GM23248 (cell line): Measurements from ENCODE around the gene SPHKAP. TPM values are rescaled to one million over a fixed set of nuclear protein-coding genes. Genes with fewer than 3 reads are reported as not detected.

ENCODE experiments used
- DNase-seq: peaks from one replicate; pipeline ENCODE4 v3.0.0-alpha.2; 2015
- H2AFZ ChIP-seq: fragments of 200-600 bp; sonication (generic); 2 replicates; pipeline ENCODE4 v1.6.1; 2016; ENCODE audit warnings: antibody characterized with exemption
- H3F3A ChIP-seq: fragments of 200-600 bp; sonication (generic); 2 replicates; pipeline ENCODE4 v1.6.1; 2016; ENCODE audit warnings: mild to moderate bottlenecking, antibody characterized with exemption, mixed run types; ENCODE audit not compliant: insufficient read depth
- H3K27ac ChIP-seq: fragments of 200-600 bp; sonication (generic); 2 replicates; pipeline ENCODE4 v1.5.1; 2016; ENCODE audit warnings: mild to moderate bottlenecking
- H3K27me3 ChIP-seq: fragments of 200-600 bp; sonication (generic); replicated peaks from 2 replicates; pipeline ENCODE4 v1.6.1; 2016; ENCODE audit warnings: mild to moderate bottlenecking; ENCODE audit not compliant: insufficient read depth
- H3K36me3 ChIP-seq: fragments of 200-600 bp; sonication (generic); 2 replicates; pipeline ENCODE4 v1.6.1; 2016; ENCODE audit warnings: low read depth, mild to moderate bottlenecking
- H3K4me1 ChIP-seq: fragments of 200-600 bp; sonication (generic); 2 replicates; pipeline ENCODE4 v1.6.1; 2016; ENCODE audit warnings: mild to moderate bottlenecking; ENCODE audit not compliant: insufficient read depth
- H3K4me2 ChIP-seq: fragments of 200-600 bp; sonication (generic); one replicate; pipeline ENCODE4 v1.6.1; 2016; ENCODE audit warnings: mild to moderate bottlenecking; ENCODE audit not compliant: unreplicated experiment
- H3K4me3 ChIP-seq: fragments of 200-600 bp; sonication (generic); 2 replicates; pipeline ENCODE4 v1.5.1; 2016; ENCODE audit warnings: mild to moderate bottlenecking
- H3K79me2 ChIP-seq: fragments of 200-600 bp; sonication (generic); 2 replicates; pipeline ENCODE4 v1.6.1; 2016; ENCODE audit warnings: mild to moderate bottlenecking; ENCODE audit not compliant: insufficient read depth
- H3K9ac ChIP-seq: fragments of 200-600 bp; sonication (generic); 2 replicates; pipeline ENCODE4 v1.6.1; 2016; ENCODE audit warnings: mild to moderate bottlenecking
- H3K9me2 ChIP-seq: fragments of 200-600 bp; sonication (generic); 2 replicates; pipeline ENCODE4 v1.6.1; 2016; ENCODE audit warnings: mixed run types, mild to moderate bottlenecking, moderate library complexity; ENCODE audit not compliant: insufficient read depth
- H3K9me3 ChIP-seq: fragments of 200-600 bp; sonication (generic); one replicate; pipeline ENCODE4 v1.6.1; 2017; ENCODE audit warnings: low read depth
- H4K20me1 ChIP-seq: fragments of 200-600 bp; sonication (generic); 2 replicates; pipeline ENCODE4 v1.6.0; 2016; ENCODE audit not compliant: insufficient read depth
- EZH2 ChIP-seq: fragments of 200-600 bp; sonication (generic); IDR thresholded peaks from 2 replicates; pipeline ENCODE4 v1.6.1; 2018; ENCODE audit warnings: antibody characterized with exemption, mild to moderate bottlenecking; ENCODE audit not compliant: insufficient read depth, poor library complexity, severe bottlenecking
- EZH2phosphoT487 ChIP-seq: fragments of 200-600 bp; sonication (generic); IDR thresholded peaks from 2 replicates; pipeline ENCODE4 v1.6.1; 2018; ENCODE audit warnings: antibody characterized with exemption, moderate library complexity, mild to moderate bottlenecking, low read depth; ENCODE audit not compliant: insufficient read depth
- WGBS, 2 experiments: methylation state at CpG; one replicate each; pipeline ENCODE4 v1.1.6; 2015 to 2017; ENCODE audit warnings: low lambda C conversion rate in 2 of 2, low coverage in 1 of 2; ENCODE audit errors: missing lambda C conversion rate in 2 of 2; 5-methylcytosine and 5-hydroxymethylcytosine counted together
- in situ Hi-C: fragments of 300-500 bp; cut with MboI; formaldehyde crosslinking; loops from 2 replicates; pipeline ENCODE4 v1.15.0; 2020
- polyA plus RNA-seq: library from polyadenylated mRNA; unstranded; fragments of >200 nt; fragmentation: Nextera tagmentation; extraction: Ambion mirVana; gene quantifications from 2 replicates; pipeline ENCODE4 v1.2.1, GENCODE V29; 2016
- total RNA-seq: library from RNA; depleted of rRNA; stranded (reverse); fragments of >200 nt; shearing (Covaris generic); gene quantifications from 2 replicates; pipeline ENCODE4 v1.2.3, GENCODE V29; 2014

Gene SPHKAP
- total and polyA plus RNA-seq, 2 experiments from 2014 or later: 0.04 to 0.32 TPM

GRCh38 chr2:228015741-228016140 lies 165.7 kb downstream of the SPHKAP start:
- 57 to 65% methylated on average over 1 of the region's 1 CpG for WGBS, 2 experiments
- TF ChIP-seq EZH2 (no peak), EZH2phosphoT487 (no peak)

GRCh38 chr2:227996366-227996765 lies 185.1 kb downstream of the SPHKAP start:
- 11 to 21% methylated on average over 3 of the region's 3 CpGs for WGBS, 2 experiments

More at GRCh38 chr2:228015741-228016140, 165.7 kb downstream of the SPHKAP start:
- Histone ChIP-seq H3K36me3 (no peaks in the 10 kb centered on the region), H2AFZ (no peak overlapping the region), H3K9ac (no peak overlapping the region), H3K27ac (no peak overlapping the region), H3K9me2 (no peaks in the 10 kb centered on the region), H4K20me1 (no peaks in the 10 kb centered on the region), H3K79me2 (no peaks in the 10 kb centered on the region), H3K4me3 (no peak overlapping the region), H3K9me3 (no peaks in the 10 kb centered on the region), H3K4me1 (no peaks in the 10 kb centered on the region), H3K27me3 (no peaks in the 10 kb centered on the region), H3F3A (no peaks in the 10 kb centered on the region), H3K4me2 (no peak overlapping the region)
- no peak for DNase-seq
- in situ Hi-C loops: no loop called here

GRCh38 chr2:227990937-227991336 lies 190.6 kb downstream of the SPHKAP start:
- no peak for DNase-seq
- TF ChIP-seq EZH2phosphoT487: no peak
- TF ChIP-seq EZH2: no peak
- no peaks in the 10 kb centered on the region for H3K9me2 ChIP-seq
- no peaks in the 10 kb centered on the region for H3K9me3 ChIP-seq
- no peak overlapping the region for H3K4me2 ChIP-seq
- H3K79me2 ChIP-seq: no peaks in the 10 kb centered on the region
- H3F3A ChIP-seq: no peaks in the 10 kb centered on the region
- in situ Hi-C loops: no loop called here
- no peak overlapping the region for H3K9ac ChIP-seq
- 56 to 57% methylated on average over 4 of the region's 4 CpGs for WGBS, 2 experiments
- H3K27me3 ChIP-seq: no peaks in the 10 kb centered on the region
- H4K20me1 ChIP-seq: no peaks in the 10 kb centered on the region
- no peak overlapping the region for H2AFZ ChIP-seq
- no peaks in the 10 kb centered on the region for H3K36me3 ChIP-seq
- H3K4me3 ChIP-seq: no peak overlapping the region
- no peak overlapping the region for H3K27ac ChIP-seq
- H3K4me1 ChIP-seq: no peaks in the 10 kb centered on the region

More at GRCh38 chr2:227996366-227996765, 185.1 kb downstream of the SPHKAP start:
- Histone ChIP-seq H2AFZ (no peak overlapping the region), H3F3A (no peaks in the 10 kb centered on the region), H3K27me3 (no peaks in the 10 kb centered on the region; the same call in 1 of the 2 replicates), H4K20me1 (no peaks in the 10 kb centered on the region), H3K27ac (no peak overlapping the region), H3K9me2 (no peaks in the 10 kb centered on the region), H3K4me1 (no peaks in the 10 kb centered on the region), H3K36me3 (no peaks in the 10 kb centered on the region), H3K9ac (no peak overlapping the region), H3K4me3 (no peak overlapping the region), H3K9me3 (no peaks in the 10 kb centered on the region), H3K79me2 (no peaks in the 10 kb centered on the region), H3K4me2 (no peak overlapping the region)
- TF ChIP-seq EZH2phosphoT487 (no peak), EZH2 (no peak)
- DNase-seq: no peak
- in situ Hi-C loops: no loop called here

- Histone ChIP-seq H3K27me3 (no peaks in the 10 kb centered on the region), H3K4me2 (no peak overlapping the region), H4K20me1 (no peaks in the 10 kb centered on the region), H3K27ac (no peak overlapping the region), H3K9me3 (no peaks in the 10 kb centered on the region), H2AFZ (no peak overlapping the region), H3K4me3 (no peak overlapping the region), H3K79me2 (no peaks in the 10 kb centered on the region), H3K9ac (no peak overlapping the region), H3F3A (no peaks in the 10 kb centered on the region), H3K4me1 (no peaks in the 10 kb centered on the region), H3K36me3 (no peaks in the 10 kb centered on the region), H3K9me2 (no peaks in the 10 kb centered on the region)
- no peak for DNase-seq
- WGBS, 2 experiments: 39 to 49% methylated on average over 3 of the region's 3 CpGs
- TF ChIP-seq EZH2 (no peak), EZH2phosphoT487 (no peak)
- in situ Hi-C loops: no loop called here
These were observed 208.2 kb downstream of the SPHKAP start for GRCh38 chr2:227973241-227973640.

- Histone ChIP-seq H3K79me2 (no peaks in the 10 kb centered on the region), H3K27me3 (no peaks in the 10 kb centered on the region), H3K4me2 (no peak overlapping the region), H3K27ac (no peak overlapping the region), H3K4me3 (no peak overlapping the region), H3F3A (no peaks in the 10 kb centered on the region), H3K9ac (no peak overlapping the region), H2AFZ (no peak overlapping the region), H3K36me3 (no peaks in the 10 kb centered on the region), H3K9me2 (no peaks in the 10 kb centered on the region), H3K4me1 (no peaks in the 10 kb centered on the region), H4K20me1 (no peaks in the 10 kb centered on the region), H3K9me3 (no peaks in the 10 kb centered on the region)
- no peak for DNase-seq
- WGBS, 2 experiments: 49 to 62% methylated on average over 7 of the region's 7 CpGs
- TF ChIP-seq EZH2 (no peak), EZH2phosphoT487 (no peak)
- in situ Hi-C loops: no loop called here
These were observed 209.8 kb downstream of the SPHKAP start for GRCh38 chr2:227971619-227972230.
